ENCODE measurements around the gene IFT74. TPM values are rescaled to one million over a fixed set of nuclear protein-coding genes. Genes with fewer than 3 reads are reported as not detected.
A peak's percentile ranks its signal among the peaks of the same experiment; 100 is the strongest.

Gene IFT74
- total RNA-seq, 1 experiment from 2014 or later: 15.2 TPM

- TF ChIP-seq CTCF (IDR thresholded peaks at IDR 0.05): peak; percentile 23; the same call in 1 of the 2 replicates
- no peak; the same call in 1 of the 2 replicates for TF ChIP-seq EMX1 (CRISPR knock-in tag; IDR thresholded peaks at IDR 0.05)
- no peak for TF ChIP-seq NFE2L1 (CRISPR knock-in tag; IDR thresholded peaks at IDR 0.05)
Measured at GRCh38 chr9:26975728-26976707, 19.8 kb downstream of the IFT74 start (continued).

- peaks cover 5% of the 10 kb centered on the region; the same call in 1 of the 2 replicates for H3K9me3 Mint-ChIP-seq
- H3K4me3 Mint-ChIP-seq: no peak overlapping the region
- CTCF ChIA-PET: no interaction called here
- no peaks in the 10 kb centered on the region for H3K4me1 Mint-ChIP-seq
- no peak overlapping the region for H3K27ac Mint-ChIP-seq
- peaks cover 13% of the 10 kb centered on the region for H3K36me3 Mint-ChIP-seq
- no peak for ATAC-seq
- no peaks in the 10 kb centered on the region for H3K27me3 Mint-ChIP-seq (ENCODE audit: low read depth)
- TF ChIP-seq MYBL2 (CRISPR knock-in tag; IDR thresholded peaks at IDR 0.05): no peak
- no peak for TF ChIP-seq ZNF532 (CRISPR knock-in tag; IDR thresholded peaks at IDR 0.05; ENCODE audit: borderline replicate concordance)
- TF ChIP-seq, protein P1, sequence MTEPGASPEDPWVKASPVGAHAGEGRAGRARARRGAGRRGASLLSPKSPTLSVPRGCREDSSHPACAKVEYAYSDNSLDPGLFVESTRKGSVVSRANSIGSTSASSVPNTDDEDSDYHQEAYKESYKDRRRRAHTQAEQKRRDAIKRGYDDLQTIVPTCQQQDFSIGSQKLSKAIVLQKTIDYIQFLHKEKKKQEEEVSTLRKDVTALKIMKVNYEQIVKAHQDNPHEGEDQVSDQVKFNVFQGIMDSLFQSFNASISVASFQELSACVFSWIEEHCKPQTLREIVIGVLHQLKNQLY (CRISPR knock-in tag; IDR thresholded peaks at IDR 0.05): no peak
- no peak for TF ChIP-seq SOX15 (CRISPR knock-in tag; IDR thresholded peaks at IDR 0.05)
- TF ChIP-seq, protein P2, sequence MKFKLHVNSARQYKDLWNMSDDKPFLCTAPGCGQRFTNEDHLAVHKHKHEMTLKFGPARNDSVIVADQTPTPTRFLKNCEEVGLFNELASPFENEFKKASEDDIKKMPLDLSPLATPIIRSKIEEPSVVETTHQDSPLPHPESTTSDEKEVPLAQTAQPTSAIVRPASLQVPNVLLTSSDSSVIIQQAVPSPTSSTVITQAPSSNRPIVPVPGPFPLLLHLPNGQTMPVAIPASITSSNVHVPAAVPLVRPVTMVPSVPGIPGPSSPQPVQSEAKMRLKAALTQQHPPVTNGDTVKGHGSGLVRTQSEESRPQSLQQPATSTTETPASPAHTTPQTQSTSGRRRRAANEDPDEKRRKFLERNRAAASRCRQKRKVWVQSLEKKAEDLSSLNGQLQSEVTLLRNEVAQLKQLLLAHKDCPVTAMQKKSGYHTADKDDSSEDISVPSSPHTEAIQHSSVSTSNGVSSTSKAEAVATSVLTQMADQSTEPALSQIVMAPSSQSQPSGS (CRISPR knock-in tag; IDR thresholded peaks at IDR 0.05; ENCODE audit: borderline replicate concordance, low read depth): no peak
- TF ChIP-seq FOXK1 (CRISPR knock-in tag; IDR thresholded peaks at IDR 0.05): no peak
- no peak for TF ChIP-seq HMGA2 (CRISPR knock-in tag; IDR thresholded peaks at IDR 0.05)
- no peak for TF ChIP-seq ESRRA (CRISPR knock-in tag; IDR thresholded peaks at IDR 0.05; ENCODE audit: borderline replicate concordance)
- no peak for TF ChIP-seq AR (CRISPR knock-in tag; IDR thresholded peaks at IDR 0.05)
- no peak for TF ChIP-seq IRF2 (CRISPR knock-in tag; IDR thresholded peaks at IDR 0.05; ENCODE audit: borderline replicate concordance, low read depth)
- TF ChIP-seq ZNF396 (CRISPR knock-in tag; IDR thresholded peaks at IDR 0.05; ENCODE audit: borderline replicate concordance): no peak
- POLR2A ChIA-PET: no interaction called here
- no peak for DNase-seq (ENCODE audit: low spot score)
Measured at GRCh38 chr9:26983340-26983739, 27.1 kb downstream of the IFT74 start.

All from WTC11 (cell line).